ENCODE measurements around the gene TPM4. TPM values are rescaled to one million over a fixed set of nuclear protein-coding genes. Genes with fewer than 3 reads are reported as not detected.

TPM4 gene
- total RNA-seq, 2 donors from 2014 or later = 261 to 388 TPM

- Histone ChIP-seq H3K27me3 (no peaks in the 10 kb centered on the region), H3K27ac (no peak overlapping the region), H3K4me1 (no peaks in the 10 kb centered on the region), H3K9ac (ENCODE audit: low read depth in 2 of 2, low read length in 2 of 2) (no peak overlapping the region), H3K36me3 (peaks cover 21% of the 10 kb centered on the region), H3K9me3 (no peaks in the 10 kb centered on the region), H3K4me3 (no peak overlapping the region)
- intact Hi-C loops (cut with DNase I) = no loop called here
- no peak for DNase-seq
- no peak for TF ChIP-seq CTCF (IDR thresholded peaks at IDR 0.05)
Observed at GRCh38 chr19:16134510-16134909, 58.2 kb downstream of the TPM4 start.

- H3K27ac ChIP-seq = no peak overlapping the region
- H3K36me3 ChIP-seq = peaks cover 11% of the 10 kb centered on the region
- no peaks in the 10 kb centered on the region for H3K9me3 ChIP-seq
- H3K27me3 ChIP-seq = no peaks in the 10 kb centered on the region
- no peak overlapping the region for H3K9ac ChIP-seq (ENCODE audit: low read depth in 2 of 2, low read length in 2 of 2)
- DNase-seq = no peak
- no peak for TF ChIP-seq CTCF (IDR thresholded peaks at IDR 0.05)
- intact Hi-C loops (cut with DNase I) = no loop called here
- no peaks in the 10 kb centered on the region for H3K4me1 ChIP-seq
- H3K4me3 ChIP-seq = no peak overlapping the region
Observed at GRCh38 chr19:16135430-16136127, 59.3 kb downstream of the TPM4 start.

GRCh38 chr19:16136185-16136999 is 60.1 kb downstream of the TPM4 start:
- Histone ChIP-seq H3K9ac (ENCODE audit: low read depth in 2 of 2, low read length in 2 of 2) (no peak overlapping the region), H3K27ac (no peak overlapping the region), H3K27me3 (no peaks in the 10 kb centered on the region), H3K9me3 (no peaks in the 10 kb centered on the region), H3K4me3 (no peak overlapping the region), H3K4me1 (no peaks in the 10 kb centered on the region), H3K36me3 (peaks cover 11% of the 10 kb centered on the region)
- DNase-seq = no peak
- intact Hi-C loops (cut with DNase I) = no loop called here
- TF ChIP-seq CTCF (IDR thresholded peaks at IDR 0.05) = no peak

GRCh38 chr19:16139752-16140151 is 63.5 kb downstream of the TPM4 start:
- intact Hi-C loops (cut with DNase I) = no loop called here
- no peaks in the 10 kb centered on the region for H3K36me3 ChIP-seq
- no peaks in the 10 kb centered on the region for H3K27me3 ChIP-seq
- no peak overlapping the region for H3K4me3 ChIP-seq
- no peak for DNase-seq
- H3K27ac ChIP-seq = no peak overlapping the region
- H3K4me1 ChIP-seq = no peaks in the 10 kb centered on the region
- H3K9me3 ChIP-seq = no peaks in the 10 kb centered on the region
- TF ChIP-seq CTCF (IDR thresholded peaks at IDR 0.05) = no peak
- no peak overlapping the region for H3K9ac ChIP-seq (ENCODE audit: low read depth in 2 of 2, low read length in 2 of 2)

GRCh38 chr19:16141043-16141442 is 64.7 kb downstream of the TPM4 start:
- TF ChIP-seq CTCF (IDR thresholded peaks at IDR 0.05) = no peak
- intact Hi-C loops (cut with DNase I) = no loop called here
- no peak overlapping the region for H3K27ac ChIP-seq

More at GRCh38 chr19:16141043-16141442, 64.7 kb downstream of the TPM4 start:
- Histone ChIP-seq H3K27me3 (no peaks in the 10 kb centered on the region), H3K4me1 (no peaks in the 10 kb centered on the region), H3K9me3 (no peaks in the 10 kb centered on the region), H3K36me3 (no peaks in the 10 kb centered on the region), H3K9ac (ENCODE audit: low read depth in 2 of 2, low read length in 2 of 2) (no peak overlapping the region), H3K4me3 (no peak overlapping the region)
- no peak for DNase-seq
